ENCODE data around the gene GEMIN7.
A peak's percentile ranks its signal among the peaks of the same experiment; 100 is the strongest.

GEMIN7 gene

GRCh38 chr19:45050036-45050435, 29.0 kb upstream of the GEMIN7 start:
- Mint-ChIP-seq H3K4me3 (no peak overlapping the region), H3K27me3 (ENCODE audit: low read depth) (no peaks in the 10 kb centered on the region), H3K36me3 (ENCODE audit: low read depth) (peaks cover 22% of the 10 kb centered on the region), H3K9me3 (no peaks in the 10 kb centered on the region), H3K27ac (no peak overlapping the region), H3K4me1 (ENCODE audit: low read depth) (peaks cover 26% of the 10 kb centered on the region)

GRCh38 chr19:45051929-45052579, 27.0 kb upstream of the GEMIN7 start:
- Mint-ChIP-seq H3K4me1 (ENCODE audit: low read depth) (peaks cover 15% of the 10 kb centered on the region), H3K27ac (no peak overlapping the region), H3K27me3 (ENCODE audit: low read depth) (no peaks in the 10 kb centered on the region), H3K9me3 (no peaks in the 10 kb centered on the region), H3K36me3 (ENCODE audit: low read depth) (peaks cover 18% of the 10 kb centered on the region), H3K4me3 (no peak overlapping the region)

GRCh38 chr19:45056831-45057230, 22.2 kb upstream of the GEMIN7 start:
- Mint-ChIP-seq H3K4me3 (no peak overlapping the region), H3K4me1 (ENCODE audit: low read depth) (peaks cover 11% of the 10 kb centered on the region), H3K27ac (no peak overlapping the region), H3K27me3 (ENCODE audit: low read depth) (no peaks in the 10 kb centered on the region), H3K36me3 (ENCODE audit: low read depth) (peaks cover 47% of the 10 kb centered on the region), H3K9me3 (no peaks in the 10 kb centered on the region)

- H3K27me3 Mint-ChIP-seq (ENCODE audit: low read depth), result no peaks in the 10 kb centered on the region
- no peak overlapping the region for H3K4me3 Mint-ChIP-seq
- no peaks in the 10 kb centered on the region for H3K9me3 Mint-ChIP-seq
- no peak overlapping the region for H3K27ac Mint-ChIP-seq
- H3K36me3 Mint-ChIP-seq (ENCODE audit: low read depth), result peaks cover 44% of the 10 kb centered on the region
- peaks cover 8% of the 10 kb centered on the region for H3K4me1 Mint-ChIP-seq (ENCODE audit: low read depth)
Observed at GRCh38 chr19:45057444-45057843, 21.6 kb upstream of the GEMIN7 start.

- H3K27me3 Mint-ChIP-seq (ENCODE audit: low read depth), result no peaks in the 10 kb centered on the region
- no peak overlapping the region for H3K4me3 Mint-ChIP-seq
- no peaks in the 10 kb centered on the region for H3K9me3 Mint-ChIP-seq
- peaks cover 8% of the 10 kb centered on the region for H3K4me1 Mint-ChIP-seq (ENCODE audit: low read depth)
- H3K36me3 Mint-ChIP-seq (ENCODE audit: low read depth), result peaks cover 48% of the 10 kb centered on the region
- no peak overlapping the region for H3K27ac Mint-ChIP-seq
Observed at GRCh38 chr19:45058622-45059159, 20.4 kb upstream of the GEMIN7 start.

- no peak overlapping the region for H3K27ac Mint-ChIP-seq
- no peak overlapping the region for H3K4me3 Mint-ChIP-seq
- H3K36me3 Mint-ChIP-seq (ENCODE audit: low read depth), result peaks cover 45% of the 10 kb centered on the region
- H3K9me3 Mint-ChIP-seq, result no peaks in the 10 kb centered on the region
- H3K4me1 Mint-ChIP-seq (ENCODE audit: low read depth), result peaks cover 8% of the 10 kb centered on the region
- no peaks in the 10 kb centered on the region for H3K27me3 Mint-ChIP-seq (ENCODE audit: low read depth)
Observed at GRCh38 chr19:45059258-45059965, 19.6 kb upstream of the GEMIN7 start.

GRCh38 chr19:45061965-45062364, 17.1 kb upstream of the GEMIN7 start:
- Mint-ChIP-seq H3K27me3 (ENCODE audit: low read depth) (no peaks in the 10 kb centered on the region), H3K4me3 (no peak overlapping the region), H3K27ac (no peak overlapping the region), H3K9me3 (no peaks in the 10 kb centered on the region), H3K4me1 (ENCODE audit: low read depth) (peaks cover 6% of the 10 kb centered on the region), H3K36me3 (ENCODE audit: low read depth) (peaks cover 41% of the 10 kb centered on the region)

GRCh38 chr19:45063851-45064801, 14.9 kb upstream of the GEMIN7 start:
- no peaks in the 10 kb centered on the region for H3K9me3 Mint-ChIP-seq
- peaks cover 3% of the 10 kb centered on the region for H3K4me1 Mint-ChIP-seq (ENCODE audit: low read depth)
- H3K27ac Mint-ChIP-seq, result peak overlapping the region; percentile 41
- H3K4me3 Mint-ChIP-seq, result no peak overlapping the region
- peaks cover 27% of the 10 kb centered on the region for H3K36me3 Mint-ChIP-seq (ENCODE audit: low read depth)
- no peaks in the 10 kb centered on the region for H3K27me3 Mint-ChIP-seq (ENCODE audit: low read depth)

- Mint-ChIP-seq H3K4me1 (ENCODE audit: low read depth) (no peaks in the 10 kb centered on the region), H3K9me3 (no peaks in the 10 kb centered on the region), H3K27ac (no peak overlapping the region), H3K4me3 (no peak overlapping the region), H3K36me3 (ENCODE audit: low read depth) (peaks cover 20% of the 10 kb centered on the region), H3K27me3 (ENCODE audit: low read depth) (no peaks in the 10 kb centered on the region)
Observed at GRCh38 chr19:45066921-45067661, 12.0 kb upstream of the GEMIN7 start.

GRCh38 chr19:45068041-45068440, 11.0 kb upstream of the GEMIN7 start:
- Mint-ChIP-seq H3K36me3 (ENCODE audit: low read depth) (peaks cover 16% of the 10 kb centered on the region), H3K27me3 (ENCODE audit: low read depth) (no peaks in the 10 kb centered on the region), H3K4me1 (ENCODE audit: low read depth) (no peaks in the 10 kb centered on the region), H3K27ac (no peak overlapping the region), H3K4me3 (no peak overlapping the region), H3K9me3 (no peaks in the 10 kb centered on the region)

GRCh38 chr19:45069056-45069455, 10.0 kb upstream of the GEMIN7 start:
- H3K9me3 Mint-ChIP-seq, result no peaks in the 10 kb centered on the region
- no peak overlapping the region for H3K27ac Mint-ChIP-seq
- H3K4me3 Mint-ChIP-seq, result no peak overlapping the region
- no peaks in the 10 kb centered on the region for H3K27me3 Mint-ChIP-seq (ENCODE audit: low read depth)
- no peaks in the 10 kb centered on the region for H3K4me1 Mint-ChIP-seq (ENCODE audit: low read depth)
- H3K36me3 Mint-ChIP-seq (ENCODE audit: low read depth), result peaks cover 16% of the 10 kb centered on the region

GRCh38 chr19:45070214-45070613, 8.8 kb upstream of the GEMIN7 start:
- Mint-ChIP-seq H3K27me3 (ENCODE audit: low read depth) (no peaks in the 10 kb centered on the region), H3K9me3 (no peaks in the 10 kb centered on the region), H3K4me3 (no peak overlapping the region), H3K27ac (no peak overlapping the region), H3K4me1 (ENCODE audit: low read depth) (no peaks in the 10 kb centered on the region), H3K36me3 (ENCODE audit: low read depth) (peaks cover 12% of the 10 kb centered on the region)

- no peak overlapping the region for H3K4me3 Mint-ChIP-seq
- no peaks in the 10 kb centered on the region for H3K4me1 Mint-ChIP-seq (ENCODE audit: low read depth)
- no peaks in the 10 kb centered on the region for H3K27me3 Mint-ChIP-seq (ENCODE audit: low read depth)
- peaks cover 12% of the 10 kb centered on the region for H3K36me3 Mint-ChIP-seq (ENCODE audit: low read depth)
- H3K9me3 Mint-ChIP-seq, result no peaks in the 10 kb centered on the region
- no peak overlapping the region for H3K27ac Mint-ChIP-seq
Observed at GRCh38 chr19:45070861-45071544, 8.1 kb upstream of the GEMIN7 start.
